Upper lobe of left lung (tissue), 4 donors: ENCODE results near the gene C1orf174.

ENCODE experiments used
- EP300 ChIP-seq, 4 donors: sonication (generic); formaldehyde crosslinking; IDR thresholded peaks; one replicate each; pipeline ENCODE4 v1.5.1; 2017; ENCODE audit warnings: antibody characterized with exemption in 4 of 4, control low read depth in 2 of 4
- POLR2A ChIP-seq, 4 donors: fragments of 450-650 bp; IDR thresholded peaks; one replicate each; pipeline ENCODE4 v1.5.1; 2016 to 2017; ENCODE audit warnings: antibody characterized with exemption in 4 of 4, mild to moderate bottlenecking in 2 of 4
- TF ChIP-seq, protein P1 (sequence below), 6 experiments: fragments of 450-650 bp in 4 of 6; fragments of 200-600 bp in 2 of 6; sonication (generic) in 2 of 6; IDR thresholded peaks; one replicate each; pipeline ENCODE4 v1.5.1; 2016 to 2019; ENCODE audit warnings: antibody characterized with exemption in 6 of 6

DNA sequence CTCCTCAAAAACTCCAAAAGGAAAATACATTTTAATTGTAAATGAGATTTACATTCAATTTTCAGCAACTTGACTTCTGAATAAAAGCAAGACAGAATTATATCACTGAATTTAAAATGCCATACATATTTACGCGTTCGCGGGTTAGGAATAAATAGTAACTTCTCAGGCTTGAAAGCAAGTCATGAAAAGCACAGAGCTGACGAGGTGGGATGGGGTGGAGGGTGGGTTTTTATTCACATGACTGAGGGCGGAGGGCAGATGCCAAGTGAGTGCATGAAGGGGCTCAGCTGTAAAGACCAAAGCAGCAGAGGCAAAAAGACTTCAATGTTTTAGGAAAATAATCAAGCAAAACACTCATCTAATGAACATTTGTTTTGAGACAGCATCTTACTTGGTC, 48.8 kb downstream of the C1orf174 start:
- TF ChIP-seq, protein P1, sequence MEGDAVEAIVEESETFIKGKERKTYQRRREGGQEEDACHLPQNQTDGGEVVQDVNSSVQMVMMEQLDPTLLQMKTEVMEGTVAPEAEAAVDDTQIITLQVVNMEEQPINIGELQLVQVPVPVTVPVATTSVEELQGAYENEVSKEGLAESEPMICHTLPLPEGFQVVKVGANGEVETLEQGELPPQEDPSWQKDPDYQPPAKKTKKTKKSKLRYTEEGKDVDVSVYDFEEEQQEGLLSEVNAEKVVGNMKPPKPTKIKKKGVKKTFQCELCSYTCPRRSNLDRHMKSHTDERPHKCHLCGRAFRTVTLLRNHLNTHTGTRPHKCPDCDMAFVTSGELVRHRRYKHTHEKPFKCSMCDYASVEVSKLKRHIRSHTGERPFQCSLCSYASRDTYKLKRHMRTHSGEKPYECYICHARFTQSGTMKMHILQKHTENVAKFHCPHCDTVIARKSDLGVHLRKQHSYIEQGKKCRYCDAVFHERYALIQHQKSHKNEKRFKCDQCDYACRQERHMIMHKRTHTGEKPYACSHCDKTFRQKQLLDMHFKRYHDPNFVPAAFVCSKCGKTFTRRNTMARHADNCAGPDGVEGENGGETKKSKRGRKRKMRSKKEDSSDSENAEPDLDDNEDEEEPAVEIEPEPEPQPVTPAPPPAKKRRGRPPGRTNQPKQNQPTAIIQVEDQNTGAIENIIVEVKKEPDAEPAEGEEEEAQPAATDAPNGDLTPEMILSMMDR (IDR thresholded peaks at IDR 0.05) = no peak
- TF ChIP-seq EP300 (IDR thresholded peaks at IDR 0.05) = no peak
- TF ChIP-seq POLR2A (IDR thresholded peaks at IDR 0.05) = no peak
